ENCODE data around the gene CIT. TPM values are rescaled to one million over a fixed set of nuclear protein-coding genes. Genes with fewer than 3 reads are reported as not detected.

Gene CIT
- total RNA-seq, result 5.5 and 11.5 TPM in 2 replicates

GRCh38 chr12:119876761-119877638 is at the start of gene CIT:
CIT (minus strand) TSS chr12:119877320; CDS start chr12:119876168, 1,152 bp downstream.

GRCh38 chr12:119667577-119668323 is 209.4 kb downstream of the CIT start, which contains the start of gene PRKAB1:
PRKAB1 (plus strand) TSS chr12:119668133; CDS start chr12:119668245, 112 bp downstream.

Other genes with a start within 250 kb of the CIT start
- gene PRKAB1, start 209.2 kb downstream of the CIT start, total RNA-seq, result 9.2 and 10.1 TPM in 2 replicates
- gene BICDL1, start 111.9 kb upstream of the CIT start, total RNA-seq, result not detected in 2 replicates
- gene RAB35, start 239.4 kb upstream of the CIT start, total RNA-seq, result 21.6 and 33.3 TPM in 2 replicates